CD14-positive monocyte (primary cell): ENCODE measurements around the gene KCNJ10. TPM values are rescaled to one million over a fixed set of nuclear protein-coding genes. Genes with fewer than 3 reads are reported as not detected.

ENCODE experiments used
- DNase-seq, 3 donors: peaks; one replicate each; pipeline ENCODE4 v3.0.0-alpha.2; 2011 to 2022
- H2AFZ ChIP-seq: 2 replicates; pipeline ENCODE4 v1.6.0; 2012; ENCODE audit warnings: mild to moderate bottlenecking, low read depth, low read length, inconsistent platforms; ENCODE audit not compliant: insufficient read depth, poor library complexity, severe bottlenecking
- H3K27ac ChIP-seq, 2 donors: 1 replicate in 1 of 2; 2 replicates in 1 of 2; pipeline ENCODE4 v1.5.1; 2012 to 2013; ENCODE audit warnings: low read length in 2 of 2, control low read depth in 1 of 2, inconsistent platforms in 1 of 2, low read depth in 1 of 2, mild to moderate bottlenecking in 1 of 2
- H3K27me3 ChIP-seq, 2 donors: one replicate each; pipeline versions ENCODE4 v1.6.0 to v1.6.1; 2011 to 2013; ENCODE audit warnings: low read length in 2 of 2; ENCODE audit not compliant: control insufficient read depth in 2 of 2, insufficient read depth in 2 of 2
- H3K36me3 ChIP-seq, 2 donors: replicated peaks in 1 of 2; 1 replicate in 1 of 2; 2 replicates in 1 of 2; pipeline versions ENCODE4 v1.5.1 to v1.6.1; 2012 to 2013; ENCODE audit warnings: low read length in 2 of 2, control low read depth in 1 of 2, inconsistent platforms in 1 of 2, mild to moderate bottlenecking in 1 of 2; ENCODE audit not compliant: insufficient read depth in 2 of 2, control insufficient read depth in 1 of 2
- H3K4me1 ChIP-seq, 2 donors: 1 replicate in 1 of 2; 2 replicates in 1 of 2; pipeline versions ENCODE4 v1.5.1 to v1.6.1; 2012 to 2013; ENCODE audit warnings: low read length in 2 of 2, control low read depth in 1 of 2, inconsistent platforms in 1 of 2, mild to moderate bottlenecking in 1 of 2, moderate library complexity in 1 of 2; ENCODE audit not compliant: insufficient read depth in 2 of 2, control insufficient read depth in 1 of 2
- H3K4me2 ChIP-seq: replicated peaks from 2 replicates; pipeline ENCODE3; 2012; ENCODE audit warnings: low read length, moderate library complexity, mild to moderate bottlenecking; ENCODE audit not compliant: poor library complexity, severe bottlenecking; ENCODE audit errors: extremely low read depth
- H3K4me3 ChIP-seq, 3 experiments: fragments of 200-600 bp in 1 of 3; sonication (generic) in 1 of 3; replicated peaks in 1 of 3; 1 replicate in 2 of 3; 2 replicates in 1 of 3; pipeline ENCODE4 v1.5.1; 2011 to 2013; ENCODE audit warnings: low read length in 3 of 3, mild to moderate bottlenecking in 3 of 3, control low read depth in 2 of 3, low read depth in 2 of 3, inconsistent platforms in 1 of 3, moderate library complexity in 1 of 3
- H3K79me2 ChIP-seq: 2 replicates; pipeline ENCODE4 v1.6.0; 2012; ENCODE audit warnings: mild to moderate bottlenecking, control low read depth, inconsistent platforms, low read length, moderate library complexity; ENCODE audit not compliant: insufficient read depth
- H3K9ac ChIP-seq: 2 replicates; pipeline ENCODE4 v1.6.0; 2017; ENCODE audit warnings: low read length, mild to moderate bottlenecking; ENCODE audit not compliant: insufficient read depth, poor library complexity, severe bottlenecking
- H3K9me3 ChIP-seq, 2 donors: replicated peaks in 1 of 2; 1 replicate in 1 of 2; 2 replicates in 1 of 2; pipeline versions ENCODE4 v1.5.1 to v1.6.1; 2012 to 2013; ENCODE audit warnings: low read length in 2 of 2, control low read depth in 1 of 2; ENCODE audit not compliant: control insufficient read depth in 1 of 2, insufficient read depth in 1 of 2
- H4K20me1 ChIP-seq: 2 replicates; pipeline ENCODE4 v1.6.0; 2012; ENCODE audit warnings: mild to moderate bottlenecking, low read length, control low read depth, moderate library complexity; ENCODE audit not compliant: insufficient read depth
- H3K27ac Mint-ChIP-seq, 7 donors: one replicate each; pipeline ENCODE4 v1.8.0; 2020; ENCODE audit warnings: mild to moderate bottlenecking in 7 of 7, mixed read lengths in 7 of 7, moderate library complexity in 6 of 7, inconsistent platforms in 2 of 7
- H3K27me3 Mint-ChIP-seq, 3 donors: one replicate each; pipeline ENCODE4 v1.8.0; 2021 to 2022; ENCODE audit warnings: low read depth in 3 of 3, mild to moderate bottlenecking in 3 of 3, mixed read lengths in 3 of 3, moderate library complexity in 3 of 3, inconsistent platforms in 1 of 3
- H3K36me3 Mint-ChIP-seq, 2 donors: one replicate each; pipeline ENCODE4 v1.8.0; 2020; ENCODE audit warnings: mixed read lengths in 2 of 2, inconsistent platforms in 1 of 2, mild to moderate bottlenecking in 1 of 2
- H3K4me1 Mint-ChIP-seq: one replicate; pipeline ENCODE4 v1.8.0; 2020; ENCODE audit warnings: mild to moderate bottlenecking, mixed read lengths
- H3K4me3 Mint-ChIP-seq, 2 donors: one replicate each; pipeline ENCODE4 v1.8.0; 2020; ENCODE audit warnings: mild to moderate bottlenecking in 2 of 2, mixed read lengths in 2 of 2, moderate library complexity in 1 of 2
- H3K9me3 Mint-ChIP-seq, 7 donors: one replicate each; pipeline ENCODE4 v1.8.0; 2020 to 2022; ENCODE audit warnings: mixed read lengths in 7 of 7, mild to moderate bottlenecking in 6 of 7, moderate library complexity in 6 of 7, inconsistent platforms in 2 of 7
- WGBS: methylation state at CpG from one replicate; pipeline ENCODE4 v1.1.5; 2013; ENCODE audit warnings: missing lambda C conversion rate; ENCODE audit not compliant: insufficient coverage; 5-methylcytosine and 5-hydroxymethylcytosine counted together
- intact Hi-C, 2 donors: fragments of 100-400 bp; cut with micrococcal nuclease; formaldehyde crosslinking; loops; one replicate each; pipeline versions ENCODE4 v1.15.0 to v1.15.1; 2023
- polyA plus RNA-seq, 3 donors: library from polyadenylated mRNA; depleted of rRNA in 1 of 3; unstranded in 2 of 3; stranded (reverse) in 1 of 3; fragments of 300-500 nt in 2 of 3; fragments of >200 nt in 1 of 3; fragmentation: Illumina TruSeq in 2 of 3; gene quantifications; 1 replicate in 2 of 3; 2 replicates in 1 of 3; pipeline ENCODE4 v1.2.3, GENCODE V29; 2012 to 2021
- TF ChIP-seq, protein P1 (sequence below): fragments of 200-600 bp; IDR thresholded peaks from one replicate; pipeline ENCODE4 v1.8.0; 2022; ENCODE audit warnings: antibody characterized with exemption, mild to moderate bottlenecking

KCNJ10 gene
- polyA plus RNA-seq, 3 donors: 0.23 TPM; not detected in 2

DNA sequence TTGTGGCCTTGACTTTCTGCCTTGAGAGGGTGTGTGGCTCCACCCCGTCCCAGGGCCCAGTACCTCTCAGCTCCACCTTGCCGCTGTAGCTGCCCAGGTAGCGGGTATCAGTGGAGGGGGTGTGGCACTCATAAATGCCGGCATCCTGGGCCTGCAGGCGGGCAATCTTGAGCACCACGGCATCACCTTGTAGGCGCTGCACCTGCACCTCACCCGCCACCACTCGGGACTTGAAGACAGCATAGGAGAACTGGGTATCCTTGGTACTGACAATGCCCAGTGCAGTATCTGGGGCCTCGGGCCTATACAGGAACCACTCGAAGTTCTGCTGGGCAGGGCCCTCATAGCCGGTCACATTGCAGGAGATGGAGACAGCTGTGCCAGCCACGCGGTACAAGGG lies 24.8 kb upstream of the KCNJ10 start:
- Histone ChIP-seq H3K27ac (no peak overlapping the region), H3K9ac (no peak overlapping the region), H3K79me2 (no peaks in the 10 kb centered on the region), H2AFZ (no peak overlapping the region), H3K4me2 (no peak overlapping the region), H3K27me3 (no peaks in the 10 kb centered on the region), H3K4me3 (no peak overlapping the region), H4K20me1 (peaks cover 9% of the 10 kb centered on the region), H3K4me1 (peaks cover 30 to 36% of the 10 kb centered on the region in 2 donors), H3K9me3 (no peaks in the 10 kb centered on the region), H3K36me3 (peaks cover 14 to 44% of the 10 kb centered on the region in 2 donors)
- no peak for DNase-seq
- no peaks in the 10 kb centered on the region for H3K9me3 Mint-ChIP-seq
- H3K4me3 Mint-ChIP-seq: no peak overlapping the region
- WGBS: 98% methylated on average over 13 of the region's 14 CpGs
- peaks cover 27% of the 10 kb centered on the region for H3K4me1 Mint-ChIP-seq
- H3K27ac Mint-ChIP-seq: no peak overlapping the region
- TF ChIP-seq, protein P1, sequence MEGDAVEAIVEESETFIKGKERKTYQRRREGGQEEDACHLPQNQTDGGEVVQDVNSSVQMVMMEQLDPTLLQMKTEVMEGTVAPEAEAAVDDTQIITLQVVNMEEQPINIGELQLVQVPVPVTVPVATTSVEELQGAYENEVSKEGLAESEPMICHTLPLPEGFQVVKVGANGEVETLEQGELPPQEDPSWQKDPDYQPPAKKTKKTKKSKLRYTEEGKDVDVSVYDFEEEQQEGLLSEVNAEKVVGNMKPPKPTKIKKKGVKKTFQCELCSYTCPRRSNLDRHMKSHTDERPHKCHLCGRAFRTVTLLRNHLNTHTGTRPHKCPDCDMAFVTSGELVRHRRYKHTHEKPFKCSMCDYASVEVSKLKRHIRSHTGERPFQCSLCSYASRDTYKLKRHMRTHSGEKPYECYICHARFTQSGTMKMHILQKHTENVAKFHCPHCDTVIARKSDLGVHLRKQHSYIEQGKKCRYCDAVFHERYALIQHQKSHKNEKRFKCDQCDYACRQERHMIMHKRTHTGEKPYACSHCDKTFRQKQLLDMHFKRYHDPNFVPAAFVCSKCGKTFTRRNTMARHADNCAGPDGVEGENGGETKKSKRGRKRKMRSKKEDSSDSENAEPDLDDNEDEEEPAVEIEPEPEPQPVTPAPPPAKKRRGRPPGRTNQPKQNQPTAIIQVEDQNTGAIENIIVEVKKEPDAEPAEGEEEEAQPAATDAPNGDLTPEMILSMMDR: no peak
- H3K36me3 Mint-ChIP-seq: peaks cover 21 to 25% of the 10 kb centered on the region in 2 donors
- intact Hi-C loops: loop anchor here (5.0 to 10.0 kb wide), 3 partner anchors 112 to 310 kb away; partner anchors contain the start of genes DUSP23 (in 1 of the 2) and PEA15 (in 1 of the 2)
- H3K27me3 Mint-ChIP-seq: peaks cover 3 to 12% (median 4%) of the 10 kb centered on the region in 3 donors

DNA sequence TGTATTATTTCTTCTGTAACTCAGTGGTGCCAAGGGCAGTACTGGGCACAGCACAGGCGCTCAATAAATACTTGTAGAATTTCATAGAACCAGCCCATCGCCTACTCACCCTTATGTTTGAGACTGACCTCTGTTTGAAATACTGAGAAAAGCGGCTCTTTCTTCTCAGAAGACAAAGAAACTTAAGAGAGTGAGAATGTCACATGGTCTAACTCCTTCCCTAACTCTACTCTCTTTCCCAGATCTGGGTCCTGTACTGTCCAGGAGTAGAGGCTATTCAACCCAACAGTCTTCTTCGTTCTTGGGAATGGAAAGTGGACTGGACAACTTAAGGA lies 24.3 kb upstream of the KCNJ10 start:
- intact Hi-C loops: loop anchor here (10.0 kb wide), 2 partner anchors 159 to 309 kb away; partner anchors contain the start of gene DUSP23 (in 1 of the 2)
- Histone ChIP-seq H3K9ac (no peak overlapping the region), H3K4me2 (no peak overlapping the region), H3K4me3 (no peak overlapping the region), H4K20me1 (peaks cover 9% of the 10 kb centered on the region), H2AFZ (no peak overlapping the region), H3K27me3 (no peaks in the 10 kb centered on the region), H3K79me2 (no peaks in the 10 kb centered on the region), H3K9me3 (no peaks in the 10 kb centered on the region), H3K36me3 (peaks cover 14 to 45% of the 10 kb centered on the region in 2 donors), H3K4me1 (peaks cover 25 to 30% of the 10 kb centered on the region in 2 donors), H3K27ac (no peak overlapping the region)
- WGBS: 100% methylated on average over 1 of the region's 4 CpGs
- peaks cover 21 to 25% of the 10 kb centered on the region in 2 donors for H3K36me3 Mint-ChIP-seq
- TF ChIP-seq, protein P1: no peak
- H3K27me3 Mint-ChIP-seq: peaks cover 3 to 12% (median 4%) of the 10 kb centered on the region in 3 donors
- no peak overlapping the region for H3K4me3 Mint-ChIP-seq
- DNase-seq: no peak
- no peak overlapping the region for H3K27ac Mint-ChIP-seq
- H3K9me3 Mint-ChIP-seq: no peaks in the 10 kb centered on the region
- peaks cover 22% of the 10 kb centered on the region for H3K4me1 Mint-ChIP-seq
